Fibroblast of villous mesenchyme (primary cell): ENCODE data around the gene DCAF6. TPM values are rescaled to one million over a fixed set of nuclear protein-coding genes. Genes with fewer than 3 reads are reported as not detected.

Experiments
- DNase-seq: peaks from one replicate; pipeline ENCODE4 v3.0.0-alpha.2; 2010; ENCODE audit warnings: low read depth
- H3K4me3 ChIP-seq: 2 replicates; pipeline ENCODE4 v1.5.1; 2011; ENCODE audit warnings: low read depth, mild to moderate bottlenecking, low read length
- total RNA-seq: library from RNA; depleted of rRNA; stranded (reverse); fragments of >200 nt; gene quantifications from 2 replicates; pipeline ENCODE4 v1.2.3, GENCODE V29; 2012
- TF ChIP-seq, protein P1 (sequence below): IDR thresholded peaks from 2 replicates; pipeline ENCODE4 v1.5.1; 2012; ENCODE audit warnings: low read depth, mild to moderate bottlenecking, low read length; ENCODE audit not compliant: insufficient read depth

Gene DCAF6
- total RNA-seq, 1 donor, result 73.4 TPM

DNA sequence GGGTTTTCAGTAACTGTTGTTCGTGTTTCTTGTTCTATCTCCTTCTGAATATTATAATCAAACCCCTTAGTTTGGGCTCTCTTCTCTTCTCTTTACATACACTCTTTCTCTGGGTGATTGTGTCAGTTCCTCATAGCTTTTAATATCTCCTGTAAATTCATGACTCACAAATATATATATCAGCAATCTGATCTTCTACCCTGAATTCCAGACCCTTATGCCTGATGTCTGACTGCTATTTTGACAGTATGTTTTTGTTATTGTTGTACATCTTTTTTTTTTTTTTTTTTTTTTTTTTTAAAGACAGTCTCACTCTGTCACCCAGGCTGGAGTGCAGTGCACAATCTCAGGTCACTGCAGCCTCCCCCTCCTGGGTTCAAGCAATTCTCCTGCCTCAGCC is 71.2 kb downstream of the DCAF6 start:
- TF ChIP-seq, protein P1, sequence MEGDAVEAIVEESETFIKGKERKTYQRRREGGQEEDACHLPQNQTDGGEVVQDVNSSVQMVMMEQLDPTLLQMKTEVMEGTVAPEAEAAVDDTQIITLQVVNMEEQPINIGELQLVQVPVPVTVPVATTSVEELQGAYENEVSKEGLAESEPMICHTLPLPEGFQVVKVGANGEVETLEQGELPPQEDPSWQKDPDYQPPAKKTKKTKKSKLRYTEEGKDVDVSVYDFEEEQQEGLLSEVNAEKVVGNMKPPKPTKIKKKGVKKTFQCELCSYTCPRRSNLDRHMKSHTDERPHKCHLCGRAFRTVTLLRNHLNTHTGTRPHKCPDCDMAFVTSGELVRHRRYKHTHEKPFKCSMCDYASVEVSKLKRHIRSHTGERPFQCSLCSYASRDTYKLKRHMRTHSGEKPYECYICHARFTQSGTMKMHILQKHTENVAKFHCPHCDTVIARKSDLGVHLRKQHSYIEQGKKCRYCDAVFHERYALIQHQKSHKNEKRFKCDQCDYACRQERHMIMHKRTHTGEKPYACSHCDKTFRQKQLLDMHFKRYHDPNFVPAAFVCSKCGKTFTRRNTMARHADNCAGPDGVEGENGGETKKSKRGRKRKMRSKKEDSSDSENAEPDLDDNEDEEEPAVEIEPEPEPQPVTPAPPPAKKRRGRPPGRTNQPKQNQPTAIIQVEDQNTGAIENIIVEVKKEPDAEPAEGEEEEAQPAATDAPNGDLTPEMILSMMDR, result no peak
- DNase-seq, result no peak
- no peak overlapping the region for H3K4me3 ChIP-seq

DNA sequence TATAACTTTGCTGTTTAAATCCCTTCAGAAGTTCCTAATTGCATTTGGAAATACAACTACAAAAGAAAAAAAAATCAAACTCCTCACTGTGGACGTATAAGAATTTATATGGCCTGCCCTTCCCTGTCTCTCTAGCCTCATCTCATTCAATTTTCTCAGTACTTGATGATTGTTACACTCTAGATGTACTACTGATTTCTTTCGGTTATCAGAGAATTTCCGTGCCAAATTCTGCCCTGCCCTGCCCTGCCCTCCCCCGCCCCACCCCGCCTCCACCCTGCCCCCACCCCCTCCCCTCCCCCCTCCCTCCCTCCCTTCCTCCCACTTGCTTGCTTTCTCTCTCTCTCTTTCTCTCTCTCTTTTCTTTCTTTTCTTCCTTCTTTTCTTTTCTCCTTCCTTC is 72.1 kb downstream of the DCAF6 start:
- no peak for DNase-seq
- TF ChIP-seq, protein P1, result no peak
- no peak overlapping the region for H3K4me3 ChIP-seq

DNA sequence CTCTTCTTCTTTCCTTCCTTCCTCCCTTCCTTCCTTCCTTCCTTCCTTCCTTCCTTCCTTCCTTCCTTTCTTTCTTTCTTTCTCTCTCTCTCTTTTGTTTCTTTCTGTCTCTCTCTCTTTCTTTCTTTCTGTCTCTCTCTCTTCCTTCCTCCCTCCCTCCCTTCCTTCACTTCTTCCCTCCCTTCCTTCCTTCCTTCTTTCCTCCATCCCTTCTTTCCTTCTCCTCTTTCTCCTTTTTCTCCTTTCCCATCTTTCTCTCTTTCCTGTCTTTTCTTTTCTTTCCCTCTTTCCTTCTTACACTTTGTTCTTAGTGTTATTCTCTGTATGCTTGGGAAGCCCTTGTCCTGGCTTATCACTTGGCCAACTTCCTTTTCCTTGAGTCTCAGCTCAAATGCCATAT is 72.8 kb downstream of the DCAF6 start:
- no peak overlapping the region for H3K4me3 ChIP-seq
- DNase-seq, result no peak
- TF ChIP-seq, protein P1, result no peak

DNA sequence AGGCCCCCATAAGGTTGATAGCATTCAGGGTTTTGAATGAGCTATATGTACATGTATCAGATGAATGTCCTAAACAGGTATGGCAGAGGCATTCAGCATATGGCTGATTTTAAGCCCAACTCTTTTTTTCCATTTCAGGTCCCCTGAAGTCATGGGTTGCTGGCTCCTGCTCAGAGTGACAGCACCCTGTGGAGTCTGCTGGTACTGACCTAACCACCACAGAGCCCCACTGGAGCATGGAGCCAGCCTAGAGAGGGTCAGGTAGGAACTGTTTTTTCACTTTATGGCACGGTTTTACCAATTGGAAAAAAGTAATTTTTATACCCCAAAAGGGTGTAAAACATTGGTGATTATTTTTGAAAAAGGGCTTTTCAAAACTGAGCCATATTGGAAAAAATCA is 82.9 kb downstream of the DCAF6 start:
- no peak overlapping the region for H3K4me3 ChIP-seq
- TF ChIP-seq, protein P1, result no peak
- DNase-seq, result no peak

DNA sequence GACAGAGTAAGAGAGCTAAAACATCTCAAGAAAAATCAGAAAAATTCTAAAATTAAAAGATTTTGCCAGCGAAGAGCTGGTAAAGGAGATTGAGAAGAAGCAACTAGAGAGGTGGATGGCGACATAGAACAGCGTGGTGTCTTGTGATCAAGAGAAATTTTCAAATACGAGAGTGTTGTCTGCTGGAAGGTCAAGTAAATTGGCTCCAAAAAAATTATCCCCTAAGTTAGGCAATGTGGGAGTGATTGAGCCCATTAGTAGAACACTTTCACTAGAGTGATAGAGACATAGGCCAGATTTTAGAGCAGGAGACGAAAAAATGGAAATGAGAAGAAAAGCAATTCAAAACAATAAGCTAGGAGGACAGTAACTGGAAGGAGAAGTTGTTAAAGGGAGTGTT is 94.7 kb downstream of the DCAF6 start:
- no peak for DNase-seq
- H3K4me3 ChIP-seq, result no peak overlapping the region
- TF ChIP-seq, protein P1, result no peak

DNA sequence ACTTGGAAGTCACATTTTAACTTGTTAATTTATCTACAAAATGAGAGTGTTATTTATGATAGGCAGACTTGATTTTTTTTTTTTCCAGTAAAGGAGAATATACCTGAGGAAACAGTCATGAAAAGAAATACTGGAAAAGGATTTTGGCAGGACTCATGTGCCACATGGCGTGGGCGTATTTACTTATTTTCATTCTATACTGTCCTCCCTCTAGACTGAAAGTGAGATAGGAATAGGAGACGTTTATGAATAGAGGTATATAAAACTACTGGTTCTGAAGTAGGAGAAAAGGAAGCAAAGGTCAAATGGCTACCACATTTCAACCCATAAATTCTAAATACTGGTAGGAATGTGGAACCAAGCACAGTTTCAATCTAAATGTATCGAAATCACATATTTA is 95.1 kb downstream of the DCAF6 start:
- no peak for DNase-seq
- H3K4me3 ChIP-seq, result no peak overlapping the region
- TF ChIP-seq, protein P1, result no peak

DNA sequence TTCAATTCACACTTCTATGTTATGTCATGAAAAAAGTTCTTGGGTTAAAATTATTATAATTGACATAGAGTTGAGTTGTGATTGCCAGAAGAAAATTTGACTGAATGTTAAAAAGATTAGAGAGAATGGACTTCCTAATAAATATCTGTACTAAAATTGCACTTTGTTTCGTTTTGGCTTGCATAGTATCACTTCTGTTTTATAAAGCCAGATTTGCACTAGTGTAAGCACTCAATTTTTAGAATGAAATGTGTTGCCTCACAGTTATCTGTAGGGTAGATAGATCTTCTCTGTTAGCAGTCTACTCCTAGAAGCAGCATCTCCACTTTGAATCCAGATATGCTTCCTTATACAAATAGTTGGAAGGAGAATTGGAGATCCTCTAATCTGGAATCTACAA is 95.5 kb downstream of the DCAF6 start:
- no peak for DNase-seq
- H3K4me3 ChIP-seq, result no peak overlapping the region
- TF ChIP-seq, protein P1, result no peak
